A673 (cell line): Measurements from ENCODE around the gene RNASEL. TPM values are rescaled to one million over a fixed set of nuclear protein-coding genes. Genes with fewer than 3 reads are reported as not detected.
"Not testable (repeated sequence)": the region's sequence is repeated elsewhere in the genome, so short reads cannot be mapped to it uniquely, and the experiment has no call there.

ENCODE experiments used
- BruUV-seq: library from RNA; stranded (reverse); fragments of 400-500 nt; replicated peaks from 2 replicates; lab custom pipeline; 2021; lab: Mats Ljungman, UMichigan
- CTCF ChIA-PET: fragments of 300-600 bp; sonication (Branson Sonifier 250); formaldehyde crosslinking; loops from one replicate; lab custom pipeline; 2022; ENCODE audit warnings: antibody characterized with exemption; lab: Charles Lee
- POLR2A ChIA-PET: fragments of 300-600 bp; sonication (Branson Sonifier 250); formaldehyde crosslinking; loops from one replicate; lab custom pipeline; 2022; ENCODE audit warnings: antibody characterized with exemption; ENCODE audit not compliant: low non-redundant PET; lab: Charles Lee
- DNase-seq: peaks from one replicate; pipeline ENCODE4 v3.0.0-alpha.2; 2015; ENCODE audit warnings: low spot score
- H3K27ac ChIP-seq: fragments of 200-600 bp; sonication (generic); 2 replicates; pipeline ENCODE4 v1.5.1; 2016; ENCODE audit warnings: mixed run types, low read depth, mild to moderate bottlenecking, mixed read lengths, antibody characterized with exemption, low read length; ENCODE audit not compliant: poor library complexity, severe bottlenecking
- H3K27me3 ChIP-seq: fragments of 200-600 bp; sonication (generic); replicated peaks from 2 replicates; pipeline ENCODE4 v1.6.1; 2017; ENCODE audit warnings: mixed run types, low read depth, mild to moderate bottlenecking, mixed read lengths, antibody characterized with exemption, low read length; ENCODE audit not compliant: insufficient read depth, poor library complexity
- H3K36me3 ChIP-seq: fragments of 200-600 bp; sonication (generic); 2 replicates; pipeline ENCODE4 v1.6.1; 2016; ENCODE audit warnings: mixed run types, mild to moderate bottlenecking, mixed read lengths, antibody characterized with exemption, low read length; ENCODE audit not compliant: insufficient read depth, poor library complexity, severe bottlenecking
- H3K4me1 ChIP-seq: fragments of 200-600 bp; sonication (generic); 2 replicates; pipeline ENCODE4 v1.6.1; 2017; ENCODE audit warnings: mixed run types, mild to moderate bottlenecking, mixed read lengths, antibody characterized with exemption, low read length; ENCODE audit not compliant: insufficient read depth, poor library complexity, severe bottlenecking
- H3K4me3 ChIP-seq: fragments of 200-600 bp; sonication (generic); 2 replicates; pipeline ENCODE4 v1.5.1; 2016; ENCODE audit warnings: low read depth, mixed run types, mild to moderate bottlenecking, mixed read lengths, low read length; ENCODE audit not compliant: poor library complexity, severe bottlenecking
- H3K9me3 ChIP-seq: fragments of 200-600 bp; sonication (generic); 2 replicates; pipeline ENCODE4 v1.6.1; 2016; ENCODE audit warnings: mixed run types, low read depth, mild to moderate bottlenecking, mixed read lengths, antibody characterized with exemption, low read length; ENCODE audit not compliant: poor library complexity, severe bottlenecking
- CTCF ChIP-seq: fragments of 300-800, 200-600 bp; sonication (generic); conservative IDR thresholded peaks from 2 replicates; pipeline ENCODE4 v1.5.1; 2017; ENCODE audit warnings: low read depth, mild to moderate bottlenecking, antibody characterized with exemption, low read length, moderate library complexity, mixed read lengths
- EZH2 ChIP-seq: fragments of 200-600 bp; sonication (generic); IDR thresholded peaks from 2 replicates; pipeline ENCODE4 v1.6.1; 2017; ENCODE audit warnings: borderline replicate concordance, low read depth, mild to moderate bottlenecking, mixed read lengths, antibody characterized with exemption, low read length; ENCODE audit not compliant: poor library complexity, severe bottlenecking
- intact Hi-C: fragments of 100-400 bp; cut with micrococcal nuclease; formaldehyde crosslinking; loops from one replicate; pipeline ENCODE4 v1.10.0; 2022; ENCODE audit not compliant: unreplicated experiment
- total RNA-seq: library from RNA; stranded (reverse); gene quantifications from 2 replicates; pipeline ENCODE4 v1.2.3, GENCODE V29; 2021

RNASEL gene
- total RNA-seq, 1 experiment from 2014 or later: 3.2 TPM

- CTCF ChIA-PET: no interaction called here
- no TSS peak for BruUV-seq
These were observed 39.7 kb downstream of the RNASEL start for GRCh38 chr1:182549346-182549745.

GRCh38 chr1:182533896-182534295, 55.2 kb downstream of the RNASEL start:
- BruUV-seq: no TSS peak
- Histone ChIP-seq H3K27me3 (peaks cover 57% of the 10 kb centered on the region), H3K27ac (no peak overlapping the region), H3K4me1 (no peaks in the 10 kb centered on the region), H3K4me3 (no peak overlapping the region), H3K36me3 (no peaks in the 10 kb centered on the region), H3K9me3 (no peaks in the 10 kb centered on the region)
- intact Hi-C loops: no loop called here
- ChIA-PET POLR2A (no interaction called here), CTCF (no interaction called here)
- TF ChIP-seq EZH2 (no peak), CTCF (no peak)
- DNase-seq: no peak

More at GRCh38 chr1:182549346-182549745, 39.7 kb downstream of the RNASEL start:
- Histone ChIP-seq H3K4me3 (no peak overlapping the region), H3K4me1 (no peaks in the 10 kb centered on the region), H3K27ac (no peak overlapping the region), H3K9me3 (no peaks in the 10 kb centered on the region), H3K36me3 (no peaks in the 10 kb centered on the region), H3K27me3 (peaks cover 11% of the 10 kb centered on the region)
- TF ChIP-seq CTCF: no peak
- TF ChIP-seq EZH2: no peak
- POLR2A ChIA-PET: no interaction called here
- no peak for DNase-seq
- intact Hi-C loops: no loop called here

- H3K36me3 ChIP-seq, H3K4me3 ChIP-seq, BruUV-seq, intact Hi-C loops, H3K9me3 ChIP-seq, H3K4me1 ChIP-seq, H3K27ac ChIP-seq, DNase-seq, POLR2A ChIA-PET: not testable (repeated sequence)
- CTCF ChIA-PET: interaction anchor here (0.5 kb wide), 1 partner anchor 15 kb away, joined by 8 read pairs; no protein-coding TSS in a partner anchor
- H3K27me3 ChIP-seq: peaks cover 38% of the 10 kb centered on the region
These were observed 60.9 kb downstream of the RNASEL start for GRCh38 chr1:182528206-182528605.

GRCh38 chr1:182527680-182528079, 61.4 kb downstream of the RNASEL start:
- H3K27ac ChIP-seq: no peak overlapping the region
- no peak for TF ChIP-seq EZH2
- no peak for TF ChIP-seq CTCF
- CTCF ChIA-PET: no interaction called here
- BruUV-seq: no TSS peak
- no peaks in the 10 kb centered on the region for H3K36me3 ChIP-seq
- H3K27me3 ChIP-seq: peaks cover 36% of the 10 kb centered on the region
- POLR2A ChIA-PET: no interaction called here
- intact Hi-C loops: no loop called here
- H3K9me3 ChIP-seq: no peaks in the 10 kb centered on the region
- DNase-seq: no peak
- no peaks in the 10 kb centered on the region for H3K4me1 ChIP-seq
- no peak overlapping the region for H3K4me3 ChIP-seq
